Astrocyte of the hippocampus (primary cell): Measurements from ENCODE around the gene DUSP7.
A peak's percentile ranks its signal among the peaks of the same experiment; 100 is the strongest.

ENCODE experiments used
- DNase-seq: peaks from one replicate; pipeline ENCODE4 v3.0.0; 2011; ENCODE audit warnings: low read depth, low spot score

DUSP7 gene

DNA sequence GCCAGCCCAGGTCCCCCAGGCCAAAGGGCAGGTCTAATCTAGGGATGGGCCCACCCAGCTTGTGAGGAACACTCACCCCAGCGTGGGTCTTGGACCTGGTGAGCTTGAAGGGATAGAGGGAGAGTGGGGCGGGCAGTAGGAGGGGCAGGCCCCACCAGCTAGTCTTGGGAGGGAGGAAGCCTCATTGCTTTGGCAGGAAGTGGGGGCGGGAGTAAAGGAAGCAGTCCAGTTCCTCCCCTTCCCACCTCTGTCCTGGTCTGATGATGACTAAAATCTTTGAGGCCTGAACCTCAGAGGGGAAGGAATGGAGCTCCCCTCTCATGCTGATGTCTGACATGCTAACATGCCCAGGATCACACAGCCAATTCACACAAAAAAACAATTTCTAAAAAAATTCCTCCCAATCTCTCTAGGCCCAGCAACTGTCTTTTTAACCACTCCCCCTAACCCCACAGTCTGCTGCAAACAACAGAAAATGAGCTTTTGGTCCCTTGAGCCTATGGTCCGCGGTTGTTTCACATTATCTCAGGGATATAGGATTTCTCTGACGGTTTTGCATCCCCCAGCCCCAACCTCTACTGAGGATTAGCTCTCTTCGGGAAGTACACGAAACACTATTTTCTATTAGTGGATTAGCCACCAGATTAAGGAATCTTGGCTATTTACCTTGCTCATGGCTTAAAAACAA, 30.7 kb upstream of the DUSP7 start:
- no peak for DNase-seq

DNA sequence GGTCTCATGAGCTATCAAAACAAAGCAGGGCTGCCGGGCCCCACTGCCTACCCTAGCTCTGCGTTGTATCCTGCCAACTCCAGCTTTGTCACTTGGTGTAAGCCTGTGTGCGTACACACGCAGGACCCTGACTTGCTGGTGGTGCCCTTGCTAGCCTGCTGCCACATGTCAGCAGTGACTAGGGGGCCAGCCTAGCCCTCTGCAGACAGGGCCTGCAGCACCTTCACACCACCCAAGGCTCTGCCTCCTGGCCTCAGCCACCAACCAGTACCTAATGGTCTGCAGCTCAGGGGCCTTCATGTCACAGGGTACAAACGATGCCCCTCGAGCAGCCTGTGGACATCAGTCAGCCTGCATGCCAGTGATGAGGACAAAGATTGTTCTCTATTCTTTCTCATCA, 30.1 kb upstream of the DUSP7 start:
- no peak for DNase-seq

DNA sequence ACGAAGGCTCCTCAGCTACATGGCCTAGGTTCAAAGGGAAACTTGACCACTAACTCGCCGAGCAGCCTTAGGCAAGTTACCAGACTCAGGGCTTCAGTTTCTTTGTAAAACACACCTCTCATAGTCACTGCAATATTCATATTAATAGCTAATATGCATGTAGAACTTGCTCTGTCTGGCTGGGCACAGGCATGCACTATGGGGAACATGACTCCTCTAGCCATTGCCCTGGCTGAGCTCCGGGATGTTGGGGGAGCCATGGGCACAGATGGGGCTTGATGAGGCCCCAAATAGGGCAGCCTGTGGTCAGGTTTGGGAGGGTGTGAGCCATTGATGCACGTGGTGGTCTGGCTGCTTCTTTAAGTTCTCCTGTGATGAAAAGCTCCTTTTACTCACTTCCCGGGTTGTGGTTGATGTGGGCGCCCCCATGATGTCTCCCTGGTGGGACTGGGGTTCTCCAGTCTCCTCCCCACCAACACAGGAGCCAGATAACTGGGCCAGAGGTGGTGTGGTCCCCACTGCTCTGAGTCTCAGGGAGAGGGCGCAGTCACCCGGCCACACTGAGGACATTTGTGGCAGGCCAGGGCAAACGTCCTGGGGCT, 29.4 kb upstream of the DUSP7 start:
- no peak for DNase-seq

DNA sequence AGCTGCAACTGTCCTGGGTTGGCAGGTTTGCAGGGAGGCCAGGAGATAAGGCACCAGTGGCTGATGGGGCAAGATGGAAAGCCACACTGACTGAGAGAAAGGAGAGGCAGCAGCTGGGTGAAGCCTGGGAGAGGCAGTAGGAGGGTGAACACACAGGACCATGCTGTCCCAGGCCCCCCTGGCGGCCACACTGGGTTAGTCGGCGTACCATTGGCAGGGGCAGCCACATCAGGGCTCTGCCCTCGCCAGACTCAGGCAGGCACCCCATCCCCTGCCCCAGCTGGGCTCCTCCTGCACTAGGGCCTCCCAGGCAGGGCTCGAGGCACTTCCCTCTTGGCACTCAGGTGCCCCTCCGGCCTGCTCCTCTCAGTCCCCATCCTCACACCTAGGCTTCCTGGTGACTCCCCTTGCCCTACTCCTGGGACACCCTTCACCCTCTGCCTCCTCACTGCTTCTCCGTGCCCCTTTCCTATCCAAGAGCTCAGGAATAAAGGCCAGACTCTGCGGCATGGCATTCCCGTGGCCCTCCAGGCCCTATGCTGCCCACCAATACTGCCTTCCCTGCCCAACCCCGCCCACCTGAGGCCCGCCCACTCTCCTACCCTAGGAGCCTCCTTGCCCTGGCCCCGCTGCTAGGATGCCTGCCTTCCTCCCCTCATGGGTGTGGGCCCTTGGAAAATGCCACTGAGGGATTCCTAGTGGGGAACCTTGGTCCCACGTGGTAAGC, 28.7 kb upstream of the DUSP7 start:
- DNase-seq = no peak

DNA sequence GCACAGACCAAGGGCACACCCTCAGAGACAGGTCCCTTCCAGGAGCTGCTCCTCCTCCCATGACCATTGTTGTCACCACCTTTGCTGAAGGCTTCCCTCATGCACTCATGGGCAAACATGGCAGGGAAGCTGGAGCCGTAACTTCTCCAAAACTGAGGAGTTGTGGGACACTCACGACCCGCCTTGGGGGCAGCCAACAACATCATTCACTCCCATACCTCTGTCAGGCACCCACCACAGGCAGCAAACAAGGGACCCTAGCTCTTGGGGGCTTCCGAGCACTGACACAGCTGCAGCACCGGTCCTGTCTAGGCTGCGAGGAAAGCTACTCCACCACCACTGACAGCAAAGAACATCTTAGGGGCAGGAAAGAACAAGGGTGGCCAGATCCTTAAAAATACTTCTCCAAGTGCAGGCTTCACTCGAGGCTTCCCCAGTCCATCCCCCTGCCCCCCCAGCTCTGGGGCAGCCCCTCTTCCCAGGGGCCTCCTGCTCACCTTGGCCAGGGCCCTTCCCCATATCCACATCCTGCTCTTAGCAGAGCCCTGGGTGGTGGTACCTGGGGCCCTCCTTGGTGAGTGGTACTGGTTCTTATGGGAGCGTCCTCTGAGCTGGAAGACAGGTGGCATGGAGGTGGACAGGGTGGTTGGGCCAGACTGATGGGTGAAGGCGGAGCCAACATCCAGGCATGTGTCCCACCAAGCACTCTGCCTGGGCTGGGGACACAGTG, 28.0 kb upstream of the DUSP7 start:
- no peak for DNase-seq

DNA sequence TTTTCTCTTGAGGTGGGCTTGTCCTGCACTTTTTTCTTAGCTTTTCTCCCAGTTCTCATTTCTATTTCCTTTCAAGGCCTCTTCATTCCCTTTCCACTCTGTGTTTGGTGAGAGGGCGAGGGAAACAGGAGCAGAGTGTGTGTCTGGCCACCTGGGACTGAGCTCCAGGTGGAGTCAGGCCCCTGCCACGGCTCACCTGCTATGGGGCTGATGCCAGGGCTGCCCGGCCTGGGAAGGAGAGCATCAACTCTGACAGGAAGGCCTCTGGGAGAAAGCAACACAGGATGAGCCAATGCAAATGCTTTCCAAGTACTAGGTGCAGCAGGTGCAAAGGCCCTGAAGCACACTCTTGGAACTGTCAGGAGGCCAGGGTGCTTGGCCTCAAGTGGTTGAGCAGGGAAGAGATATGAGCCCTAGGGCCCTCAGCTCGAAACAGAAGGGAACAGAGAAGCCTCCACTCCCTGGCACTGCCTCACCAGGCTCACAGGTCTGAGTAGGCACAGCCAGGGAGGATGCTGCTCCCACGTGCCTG, 27.3 kb upstream of the DUSP7 start:
- DNase-seq = no peak

DNA sequence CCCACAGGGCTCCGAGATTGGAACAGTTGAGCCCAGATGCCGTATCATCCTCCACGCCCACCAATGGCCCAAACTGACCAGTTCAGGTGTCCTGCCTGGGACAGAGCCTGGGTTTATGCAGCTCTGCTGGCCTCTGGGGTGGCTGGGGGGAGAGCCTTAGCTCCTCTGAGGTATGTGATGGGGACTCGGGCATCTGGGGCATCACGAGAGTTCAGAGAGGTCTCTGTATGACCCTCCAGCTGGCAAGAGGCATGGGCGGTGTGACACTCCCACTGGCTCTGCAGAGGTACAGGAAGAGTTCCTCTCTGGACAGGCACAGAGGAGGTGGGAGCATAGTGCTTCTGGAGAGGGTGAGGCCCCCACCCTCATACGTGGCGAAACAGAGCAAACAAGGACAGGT, 26.6 kb upstream of the DUSP7 start:
- DNase-seq = no peak

DNA sequence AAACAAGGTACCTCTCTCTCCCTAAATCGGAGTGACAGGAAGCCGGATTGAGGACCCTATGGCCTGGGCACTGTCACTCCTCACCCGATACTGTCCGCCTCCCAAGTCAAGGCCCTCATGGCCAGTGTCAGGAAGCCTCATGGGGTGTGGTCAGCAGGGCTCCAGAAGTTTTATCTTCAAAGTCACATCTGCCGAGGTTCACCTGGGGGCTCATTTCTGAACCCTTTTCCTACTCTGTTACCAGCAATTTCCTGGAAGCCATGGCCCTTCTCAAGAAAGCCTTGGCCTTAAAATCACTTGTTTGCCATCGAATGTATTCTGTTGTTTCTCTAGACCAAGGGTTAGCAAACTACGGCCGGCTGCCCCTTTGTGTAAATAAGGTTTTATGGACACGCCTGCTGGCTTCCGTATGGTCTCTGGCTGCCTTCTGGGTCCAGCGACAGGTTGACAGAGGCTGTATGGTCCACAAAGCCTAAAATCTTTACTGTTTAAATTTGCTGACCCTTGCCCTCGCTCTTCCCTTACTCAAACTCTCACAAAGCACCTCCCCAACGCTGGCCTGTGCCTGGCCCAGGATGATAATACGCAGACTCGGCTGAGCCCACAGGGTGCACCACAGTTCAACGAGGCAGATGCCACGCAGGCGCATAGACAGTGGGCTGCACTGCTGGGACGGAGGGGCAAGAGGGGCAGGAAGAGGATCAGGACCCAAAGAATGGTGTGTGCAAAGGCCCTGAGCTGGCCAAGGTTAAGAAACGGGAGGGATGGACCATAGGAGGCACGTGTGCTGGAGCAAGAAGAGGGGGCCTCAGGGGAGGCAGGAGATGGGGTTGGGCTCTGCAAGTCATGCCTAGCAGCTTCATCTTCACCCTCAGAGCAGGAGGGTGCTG, 24.7 kb upstream of the DUSP7 start:
- DNase-seq = no peak

DNA sequence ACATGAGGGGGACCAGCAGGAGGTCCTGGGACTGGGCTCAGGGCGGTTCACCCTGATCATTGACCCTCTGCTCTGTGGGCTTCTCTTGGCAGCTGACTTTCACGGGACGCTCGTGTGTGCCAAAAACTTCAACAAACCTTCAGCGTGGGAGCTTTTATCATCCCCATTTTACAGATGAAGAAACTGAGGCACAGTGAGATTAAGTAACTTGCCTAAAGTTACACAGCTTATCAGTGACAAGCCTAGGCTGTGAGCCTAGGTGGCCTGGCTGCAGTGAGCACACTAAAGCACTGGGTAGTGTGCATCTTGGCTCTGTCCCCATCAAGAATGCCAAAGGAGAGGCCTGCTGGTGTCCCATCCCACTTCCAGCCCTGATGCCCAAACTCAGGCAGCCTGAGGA, 23.6 kb upstream of the DUSP7 start:
- DNase-seq = no peak

DNA sequence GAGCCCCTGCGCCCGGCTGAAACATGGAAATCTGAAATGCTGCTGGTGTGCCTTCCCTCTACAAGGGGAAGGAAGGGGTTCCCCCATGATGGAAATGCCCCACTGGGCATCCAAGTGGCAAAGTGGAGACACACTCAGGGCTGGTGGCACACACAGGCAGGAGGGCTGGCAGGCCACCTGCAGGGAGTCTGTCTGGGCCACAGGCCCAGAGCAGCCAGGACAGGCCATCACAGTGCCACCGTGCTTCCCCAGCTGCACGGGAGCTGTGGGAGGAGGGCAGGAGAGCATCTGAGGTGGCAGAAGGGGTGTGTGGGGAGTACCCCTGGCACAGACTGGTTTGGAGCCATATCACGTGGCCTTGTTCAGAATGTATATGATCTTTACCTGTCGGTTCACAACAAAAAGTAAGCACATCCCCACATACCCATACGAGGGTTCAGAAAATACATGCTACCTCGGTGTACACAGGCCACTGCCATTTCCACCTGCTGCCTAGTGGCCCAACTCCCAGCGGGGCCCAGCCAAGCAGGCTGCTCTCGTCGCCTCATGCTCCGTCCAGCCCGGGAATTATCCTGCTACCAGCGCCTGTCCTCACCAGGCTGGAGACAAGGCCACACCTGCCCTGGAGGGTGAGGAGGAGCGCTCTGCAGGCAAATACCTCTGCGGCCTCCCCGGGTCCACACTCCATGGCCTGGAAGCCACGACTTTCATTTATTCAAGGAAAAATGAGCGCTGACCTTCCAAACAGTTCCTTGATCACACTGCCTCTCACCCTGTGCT, 22.6 kb upstream of the DUSP7 start:
- DNase-seq = no peak

DNA sequence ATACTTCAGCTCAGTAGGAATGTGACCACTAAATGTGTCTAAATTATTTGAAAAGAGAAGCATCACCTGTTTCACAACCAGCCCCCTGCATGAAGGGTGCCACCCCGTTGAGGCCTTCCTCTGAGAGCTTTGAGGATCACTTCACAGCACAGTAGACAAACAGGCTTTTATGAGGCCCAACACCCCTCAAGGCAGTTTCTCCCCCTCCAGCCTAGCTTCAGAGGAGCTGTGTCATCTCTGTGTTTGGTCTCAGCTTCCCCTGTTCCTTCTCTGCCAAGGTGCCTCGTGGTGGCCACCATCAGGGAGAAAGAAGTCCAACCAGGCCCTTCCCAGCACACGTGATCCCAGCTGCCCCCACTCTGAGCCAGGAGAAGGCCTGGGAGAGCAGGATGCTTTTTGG, 21.6 kb upstream of the DUSP7 start:
- no peak for DNase-seq

DNA sequence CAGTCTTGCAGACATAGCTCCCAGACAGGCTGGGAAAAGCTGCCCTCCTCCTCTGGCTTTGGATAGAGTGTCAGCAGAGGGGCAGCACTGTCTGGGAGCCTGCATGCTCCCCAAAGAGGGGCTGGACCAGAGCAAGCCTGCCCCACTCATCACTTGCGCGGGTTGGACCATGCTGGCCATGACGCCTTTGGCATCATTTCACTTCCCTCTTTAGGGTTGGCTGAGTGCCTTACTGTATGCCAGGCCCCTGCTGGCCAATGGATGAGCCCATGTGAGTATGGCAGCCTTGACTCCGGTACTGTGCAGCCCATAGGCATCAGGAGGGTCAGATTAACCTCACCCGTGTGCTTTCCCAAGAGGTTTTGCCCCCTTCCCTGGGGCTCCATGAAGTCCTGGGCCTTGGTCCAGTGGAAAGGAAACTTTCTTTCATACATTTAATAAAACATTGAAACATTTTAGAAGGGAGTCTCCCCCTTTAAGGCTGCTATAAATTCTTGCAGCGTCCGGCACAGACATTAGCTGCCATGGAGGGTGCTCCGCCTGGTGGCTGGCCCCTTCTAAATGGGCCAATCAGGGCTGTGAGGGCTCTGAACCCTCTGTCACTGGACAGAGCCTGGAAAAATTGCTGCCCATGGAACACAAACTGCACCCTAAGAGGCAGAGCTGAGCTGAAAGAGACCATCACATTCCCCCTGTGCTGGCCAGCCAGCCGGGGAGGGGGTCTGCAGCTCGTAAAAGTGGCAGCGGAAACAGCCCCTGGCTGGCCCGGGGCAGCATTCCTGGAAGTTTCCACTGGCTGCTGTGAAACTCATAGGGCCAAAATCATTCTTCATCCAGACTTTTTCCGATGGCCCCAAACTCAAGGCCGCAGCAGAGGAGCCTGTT, 20.8 kb upstream of the DUSP7 start:
- no peak for DNase-seq

DNA sequence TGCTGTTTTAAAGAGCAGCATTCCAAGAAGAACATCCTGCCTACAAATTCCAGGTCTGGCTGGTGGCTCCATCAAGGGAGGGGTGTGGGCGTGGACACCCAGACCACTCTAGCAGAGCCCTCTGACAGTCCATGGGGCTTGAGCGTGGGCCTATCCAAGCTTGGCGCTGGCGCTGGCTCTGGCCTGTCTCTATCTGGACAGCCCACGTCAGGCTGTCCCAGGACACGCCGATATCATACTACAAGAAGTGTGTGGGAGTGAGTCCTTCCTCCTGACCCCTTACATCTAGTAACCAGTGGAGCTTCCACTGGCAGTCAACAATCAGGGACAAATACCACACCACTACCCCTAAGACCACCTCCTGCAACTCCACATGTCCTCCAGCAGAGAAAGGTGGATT, 17.1 kb upstream of the DUSP7 start:
- DNase-seq = no peak

DNA sequence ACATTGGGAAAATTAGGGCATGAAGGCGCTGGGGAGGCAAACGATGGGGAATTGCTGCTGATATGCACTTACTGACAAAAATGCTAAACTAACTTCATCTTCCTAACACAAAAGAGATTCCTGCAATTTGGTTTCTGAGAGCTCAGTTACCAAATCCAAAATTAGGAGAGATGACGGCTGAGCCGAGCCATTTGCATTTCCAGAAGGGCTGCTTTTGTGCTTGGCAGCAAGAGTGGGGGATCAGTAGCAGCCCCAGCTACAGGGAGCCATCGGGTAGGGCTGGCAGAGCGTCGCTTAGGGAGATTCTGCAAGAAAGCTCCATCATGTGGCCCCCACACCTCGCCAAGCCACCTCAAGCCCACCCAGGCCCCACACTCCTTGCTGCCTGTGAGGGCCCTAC, 16.1 kb upstream of the DUSP7 start:
- DNase-seq = no peak

DNA sequence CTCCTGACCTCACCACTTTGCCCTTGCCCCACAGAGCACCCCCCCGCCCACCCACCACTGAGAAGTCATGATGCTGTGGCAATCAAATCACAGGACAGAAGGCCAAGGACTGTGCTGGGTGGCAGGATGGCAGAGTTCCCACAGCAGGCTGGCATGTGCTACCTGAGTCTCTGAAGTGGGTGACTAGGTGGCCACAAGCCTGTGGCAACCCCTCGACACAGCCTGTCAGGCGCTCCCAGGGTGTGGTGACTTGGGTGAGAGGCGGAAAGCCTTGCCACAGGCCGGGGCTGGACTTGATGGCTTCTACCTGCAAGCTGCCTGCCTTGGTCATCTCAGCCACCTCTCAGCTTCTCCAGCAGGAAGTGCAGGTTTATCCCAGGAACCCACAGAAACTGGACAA, 15.6 kb upstream of the DUSP7 start:
- DNase-seq = no peak

DNA sequence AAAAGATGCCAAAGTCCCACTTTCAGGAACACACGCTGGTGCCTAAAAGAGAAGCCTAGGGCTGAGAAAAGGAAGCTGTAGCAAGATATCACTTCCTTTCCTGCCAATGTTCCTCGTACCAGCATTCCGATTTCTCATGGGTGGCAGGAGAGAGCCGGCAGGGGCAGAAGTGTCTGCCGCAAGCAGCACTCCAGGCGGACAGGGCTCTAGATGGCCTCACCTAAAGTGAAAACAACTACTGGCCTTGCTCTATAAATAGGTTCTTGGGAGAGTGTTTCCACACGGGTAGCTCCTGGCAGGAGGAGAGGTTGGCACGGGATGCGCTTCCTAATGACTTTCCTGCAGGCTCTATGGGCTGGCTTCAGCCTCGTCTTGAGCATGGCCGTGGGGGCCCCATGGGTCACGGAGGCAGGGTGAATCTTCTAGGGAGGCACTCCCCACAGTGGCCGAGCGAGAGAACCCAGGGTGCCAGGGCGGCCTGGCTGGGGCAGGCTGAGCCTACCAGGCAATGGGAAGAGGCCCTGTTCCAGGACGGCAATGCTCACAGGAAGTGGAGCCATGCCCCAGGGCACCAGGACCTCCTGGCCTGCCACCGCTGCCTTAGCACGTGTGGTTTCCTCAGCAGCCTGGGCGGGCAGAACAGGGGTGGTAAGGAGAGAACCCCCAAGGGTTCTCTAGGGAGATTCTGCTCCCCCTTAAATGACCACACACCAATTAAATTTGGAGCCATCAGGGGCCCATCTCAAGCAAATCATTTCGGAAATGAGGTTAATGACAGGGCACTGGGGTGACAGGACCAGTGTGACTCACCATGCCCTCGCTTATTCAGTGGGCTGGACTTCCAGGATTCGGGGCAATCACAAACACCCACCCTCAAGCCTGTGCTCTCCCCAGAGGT, 14.6 kb upstream of the DUSP7 start:
- DNase-seq = peak; percentile 50

DNA sequence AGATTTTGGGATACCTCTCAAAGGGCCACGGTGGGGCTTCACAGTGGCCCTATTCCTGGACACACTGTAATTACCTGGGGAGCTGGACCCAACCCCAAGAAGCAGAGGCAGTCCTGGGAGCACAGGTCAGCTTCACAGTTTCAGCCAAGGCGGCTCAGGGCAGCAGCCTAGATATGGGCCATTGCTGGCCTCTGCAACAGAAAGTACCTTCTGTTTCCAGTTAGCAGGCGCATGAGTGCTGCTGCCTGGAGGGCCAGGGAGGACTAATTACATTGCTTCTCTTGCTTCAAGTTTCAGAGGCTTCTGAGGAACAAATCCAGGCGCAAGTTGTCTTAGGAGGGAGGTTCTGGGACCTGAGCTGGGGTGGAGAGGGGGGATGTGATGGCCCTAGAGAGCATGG, 13.5 kb upstream of the DUSP7 start:
- no peak for DNase-seq

DNA sequence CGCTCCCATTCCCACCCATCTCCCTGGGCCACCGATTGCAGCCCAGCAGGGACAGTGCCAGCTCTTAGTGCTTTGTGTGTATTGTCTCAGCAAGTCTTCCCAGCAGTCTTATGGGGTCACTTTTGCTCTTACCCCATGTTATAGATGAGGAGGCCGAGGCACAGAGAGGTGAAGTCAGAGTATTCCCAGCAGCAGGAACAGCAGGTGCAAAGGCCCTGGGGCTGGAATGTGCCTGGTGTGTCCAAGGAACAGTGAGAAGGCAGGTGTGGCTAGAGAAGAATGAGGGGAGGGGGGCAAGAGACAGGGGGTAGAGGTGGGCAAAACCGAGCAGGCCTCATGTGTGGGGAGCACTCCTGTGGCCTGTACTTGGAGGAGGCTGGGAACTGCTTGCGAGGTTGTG, 12.8 kb upstream of the DUSP7 start:
- DNase-seq = no peak
